Progenitor cell of endocrine pancreas (in vitro differentiated cells): ENCODE results near the gene DENND1B. TPM values are rescaled to one million over a fixed set of nuclear protein-coding genes. Genes with fewer than 3 reads are reported as not detected.

Experiments used
- DNase-seq: peaks from one replicate; pipeline ENCODE4 v3.0.0; 2021; ENCODE audit warnings: low spot score; ENCODE audit not compliant: unreplicated experiment
- H3K27ac Mint-ChIP-seq: 2 replicates; pipeline ENCODE4 v1.8.0; 2021; ENCODE audit warnings: mild to moderate bottlenecking, moderate library complexity, mixed read lengths
- H3K27me3 Mint-ChIP-seq: 2 replicates; pipeline ENCODE4 v1.8.0; 2021; ENCODE audit warnings: mixed read lengths
- H3K36me3 Mint-ChIP-seq: 2 replicates; pipeline ENCODE4 v1.8.0; 2022; ENCODE audit warnings: mixed read lengths; ENCODE audit not compliant: insufficient read depth
- H3K4me1 Mint-ChIP-seq: 2 replicates; pipeline ENCODE4 v1.8.0; 2021; ENCODE audit warnings: low read depth, mixed read lengths
- H3K4me3 Mint-ChIP-seq: 2 replicates; pipeline ENCODE4 v1.8.0; 2021; ENCODE audit warnings: low read depth, mild to moderate bottlenecking, moderate library complexity, mixed read lengths
- H3K9me3 Mint-ChIP-seq: 2 replicates; pipeline ENCODE4 v1.8.0; 2021; ENCODE audit warnings: low read depth, mixed read lengths
- CTCF ChIP-seq: fragments of 200-600 bp; sonication (generic); IDR thresholded peaks from one replicate; pipeline ENCODE4 v1.5.0; 2021; ENCODE audit warnings: antibody characterized with exemption, mild to moderate bottlenecking; ENCODE audit not compliant: unreplicated experiment
- total RNA-seq: library from RNA; stranded (reverse); gene quantifications from 2 replicates; pipeline ENCODE4 v1.2.1, GENCODE V29; 2021

Gene DENND1B
- total RNA-seq, 1 donor from 2014 or later, result 15.7 TPM

- no peak for TF ChIP-seq CTCF
- DNase-seq, result no peak
- H3K4me1 Mint-ChIP-seq, result peaks cover 10% of the 10 kb centered on the region
- H3K27ac Mint-ChIP-seq, result no peak overlapping the region
- no peaks in the 10 kb centered on the region for H3K27me3 Mint-ChIP-seq
- H3K36me3 Mint-ChIP-seq, result peaks cover 8% of the 10 kb centered on the region
- H3K9me3 Mint-ChIP-seq, result no peaks in the 10 kb centered on the region
- H3K4me3 Mint-ChIP-seq, result no peak overlapping the region
Observed at GRCh38 chr1:197743578-197743977, 31.7 kb downstream of the DENND1B start.

GRCh38 chr1:197740992-197741391 lies 34.3 kb downstream of the DENND1B start:
- no peak for TF ChIP-seq CTCF
- Mint-ChIP-seq H3K27ac (no peak overlapping the region), H3K9me3 (no peaks in the 10 kb centered on the region), H3K36me3 (peaks cover 3% of the 10 kb centered on the region), H3K4me3 (no peak overlapping the region), H3K27me3 (no peaks in the 10 kb centered on the region), H3K4me1 (peaks cover 12% of the 10 kb centered on the region)
- DNase-seq, result no peak

- peaks cover 3% of the 10 kb centered on the region for H3K36me3 Mint-ChIP-seq
- peaks cover 12% of the 10 kb centered on the region for H3K4me1 Mint-ChIP-seq
- peaks cover 3% of the 10 kb centered on the region for H3K9me3 Mint-ChIP-seq
- no peak overlapping the region for H3K27ac Mint-ChIP-seq
- no peak overlapping the region for H3K4me3 Mint-ChIP-seq
- no peak for DNase-seq
- H3K27me3 Mint-ChIP-seq, result no peaks in the 10 kb centered on the region
- TF ChIP-seq CTCF, result no peak
Observed at GRCh38 chr1:197738927-197739326, 36.4 kb downstream of the DENND1B start.

GRCh38 chr1:197737916-197738315 lies 37.4 kb downstream of the DENND1B start:
- H3K36me3 Mint-ChIP-seq, result peaks cover 2% of the 10 kb centered on the region
- no peaks in the 10 kb centered on the region for H3K27me3 Mint-ChIP-seq
- H3K9me3 Mint-ChIP-seq, result peaks cover 3% of the 10 kb centered on the region
- no peak overlapping the region for H3K27ac Mint-ChIP-seq
- H3K4me1 Mint-ChIP-seq, result peaks cover 17% of the 10 kb centered on the region
- no peak for TF ChIP-seq CTCF
- no peak overlapping the region for H3K4me3 Mint-ChIP-seq
- no peak for DNase-seq

GRCh38 chr1:197736685-197737084 lies 38.6 kb downstream of the DENND1B start:
- Mint-ChIP-seq H3K4me3 (no peak overlapping the region), H3K27me3 (no peaks in the 10 kb centered on the region), H3K36me3 (peaks cover 2% of the 10 kb centered on the region), H3K9me3 (peaks cover 3% of the 10 kb centered on the region), H3K4me1 (peaks cover 20% of the 10 kb centered on the region), H3K27ac (no peak overlapping the region)
- DNase-seq, result no peak
- no peak for TF ChIP-seq CTCF
